CD4-positive, CD25-positive, alpha-beta regulatory T cell (primary cell): ENCODE results near the gene EXOG. TPM values are rescaled to one million over a fixed set of nuclear protein-coding genes. Genes with fewer than 3 reads are reported as not detected.

Experiments
- ATAC-seq, 2 donors: fragments of 150-1000 bp; cut with Tn5 transposase; one replicate each; pipeline ENCODE4 v1.10.0; 2021; ENCODE audit warnings: low read depth in 2 of 2, moderate number of reproducible peaks in 2 of 2, moderate library complexity in 1 of 2
- DNase-seq, 3 donors: peaks; one replicate each; pipeline versions ENCODE4 v3.0.0 to v3.0.0-alpha.2; 2012 to 2022; ENCODE audit warnings: mixed read lengths in 1 of 3
- H3K27ac ChIP-seq: one replicate; pipeline ENCODE4 v1.7.0; 2013; ENCODE audit warnings: mild to moderate bottlenecking, low read length; ENCODE audit not compliant: insufficient read depth, poor library complexity, severe bottlenecking
- H3K27me3 ChIP-seq: one replicate; pipeline ENCODE4 v1.7.0; 2013; ENCODE audit warnings: low read length; ENCODE audit not compliant: control insufficient read depth, insufficient read depth
- H3K36me3 ChIP-seq: one replicate; pipeline ENCODE4 v1.7.0; 2013; ENCODE audit warnings: mild to moderate bottlenecking, low read length, moderate library complexity; ENCODE audit not compliant: control insufficient read depth, insufficient read depth
- H3K4me1 ChIP-seq: 2 replicates; pipeline ENCODE4 v1.7.0; 2013; ENCODE audit warnings: mild to moderate bottlenecking, low read length; ENCODE audit not compliant: insufficient read depth, control insufficient read depth, poor library complexity, severe bottlenecking
- H3K4me3 ChIP-seq: one replicate; pipeline ENCODE4 v1.7.0; 2013; ENCODE audit warnings: low read depth, mild to moderate bottlenecking, low read length, moderate library complexity
- H3K9me3 ChIP-seq, 2 experiments: 1 replicate in 1 of 2; 2 replicates in 1 of 2; pipeline ENCODE4 v1.7.0; 2013; ENCODE audit warnings: low read length in 2 of 2, mild to moderate bottlenecking in 1 of 2, moderate library complexity in 1 of 2; ENCODE audit not compliant: control insufficient read depth in 2 of 2
- H3K27ac Mint-ChIP-seq, 3 donors: one replicate each; pipeline ENCODE4 v1.8.0; 2020 to 2022; ENCODE audit warnings: mild to moderate bottlenecking in 3 of 3, mixed read lengths in 3 of 3, moderate library complexity in 2 of 3
- H3K27me3 Mint-ChIP-seq: one replicate; pipeline ENCODE4 v1.8.0; 2022; ENCODE audit warnings: mild to moderate bottlenecking, mixed read lengths
- H3K36me3 Mint-ChIP-seq: one replicate; pipeline ENCODE4 v1.8.0; 2020; ENCODE audit warnings: mixed read lengths
- H3K4me1 Mint-ChIP-seq, 4 donors: one replicate each; pipeline ENCODE4 v1.8.0; 2020 to 2022; ENCODE audit warnings: mixed read lengths in 4 of 4, mild to moderate bottlenecking in 1 of 4
- H3K4me3 Mint-ChIP-seq, 4 donors: one replicate each; pipeline ENCODE4 v1.8.0; 2020 to 2022; ENCODE audit warnings: mild to moderate bottlenecking in 4 of 4, mixed read lengths in 4 of 4, moderate library complexity in 3 of 4
- H3K9me3 Mint-ChIP-seq, 7 donors: one replicate each; pipeline ENCODE4 v1.8.0; 2020 to 2022; ENCODE audit warnings: mixed read lengths in 7 of 7, mild to moderate bottlenecking in 3 of 7, moderate library complexity in 2 of 7
- polyA plus RNA-seq, 4 donors: library from polyadenylated mRNA; unstranded; fragments of 300-500 nt; fragmentation: Illumina TruSeq; gene quantifications; one replicate each; pipeline ENCODE4 v1.2.3, GENCODE V29; 2021
- total RNA-seq: library from RNA; stranded (reverse); gene quantifications from one replicate; pipeline ENCODE4 v1.2.3, GENCODE V29; 2022

EXOG gene
- total and polyA plus RNA-seq, 5 donors from 2014 or later: 5.9 to 26.0 (median 9.5) TPM

- no peak overlapping the region for H3K4me3 ChIP-seq
- DNase-seq (no peak), ATAC-seq (no peak)
- Mint-ChIP-seq H3K27me3 (peaks cover 10% of the 10 kb centered on the region), H3K4me3 (no peak overlapping the region), H3K4me1 (no peaks in the 10 kb centered on the region), H3K9me3 (peaks cover 0 to 2% (median 0%) of the 10 kb centered on the region in 7 donors), H3K36me3 (no peaks in the 10 kb centered on the region), H3K27ac (peak overlapping the region in 1 of 3 donors; percentile 59)
- no peak overlapping the region for H3K27ac ChIP-seq
- no peaks in the 10 kb centered on the region for H3K4me1 ChIP-seq
- no peaks in the 10 kb centered on the region for H3K36me3 ChIP-seq
- H3K9me3 ChIP-seq: no peaks in the 10 kb centered on the region
- H3K27me3 ChIP-seq: peaks cover 3% of the 10 kb centered on the region
These were observed 60.7 kb downstream of the EXOG start for GRCh38 chr3:38556640-38557358.

GRCh38 chr3:38558864-38559263 is 62.7 kb downstream of the EXOG start:
- no peak for DNase-seq
- ATAC-seq: no peak
- Mint-ChIP-seq H3K4me3 (no peak overlapping the region), H3K9me3 (peaks cover 0 to 1% (median 0%) of the 10 kb centered on the region in 7 donors), H3K36me3 (no peaks in the 10 kb centered on the region), H3K27ac (no peak overlapping the region), H3K27me3 (peaks cover 10% of the 10 kb centered on the region), H3K4me1 (no peaks in the 10 kb centered on the region)
- H3K27me3 ChIP-seq: peaks cover 3% of the 10 kb centered on the region
- no peak overlapping the region for H3K27ac ChIP-seq
- H3K36me3 ChIP-seq: no peaks in the 10 kb centered on the region
- H3K9me3 ChIP-seq: no peaks in the 10 kb centered on the region
- no peaks in the 10 kb centered on the region for H3K4me1 ChIP-seq
- no peak overlapping the region for H3K4me3 ChIP-seq

- Histone ChIP-seq H3K9me3 (no peaks in the 10 kb centered on the region), H3K27ac (no peak overlapping the region), H3K36me3 (no peaks in the 10 kb centered on the region), H3K4me3 (no peak overlapping the region), H3K27me3 (peaks cover 3% of the 10 kb centered on the region), H3K4me1 (no peaks in the 10 kb centered on the region)
- Mint-ChIP-seq H3K4me1 (no peaks in the 10 kb centered on the region), H3K27me3 (peaks cover 10% of the 10 kb centered on the region), H3K4me3 (no peak overlapping the region), H3K9me3 (peaks cover 0 to 1% (median 0%) of the 10 kb centered on the region in 7 donors), H3K36me3 (no peaks in the 10 kb centered on the region), H3K27ac (no peak overlapping the region)
- ATAC-seq: no peak
- no peak for DNase-seq
These were observed 64.1 kb downstream of the EXOG start for GRCh38 chr3:38560284-38560683.

GRCh38 chr3:38560996-38561717 is 65.0 kb downstream of the EXOG start:
- H3K27ac ChIP-seq: no peak overlapping the region
- no peaks in the 10 kb centered on the region for H3K36me3 ChIP-seq
- no peaks in the 10 kb centered on the region for H3K9me3 ChIP-seq
- H3K4me1 ChIP-seq: no peaks in the 10 kb centered on the region
- Mint-ChIP-seq H3K27ac (no peak overlapping the region), H3K4me1 (no peaks in the 10 kb centered on the region), H3K36me3 (no peaks in the 10 kb centered on the region), H3K4me3 (no peak overlapping the region), H3K27me3 (peaks cover 10% of the 10 kb centered on the region), H3K9me3 (peaks cover 0 to 1% (median 0%) of the 10 kb centered on the region in 7 donors)
- ATAC-seq (no peak), DNase-seq (no peak)
- no peak overlapping the region for H3K4me3 ChIP-seq
- peaks cover 3% of the 10 kb centered on the region for H3K27me3 ChIP-seq

GRCh38 chr3:38561746-38562466 is 65.8 kb downstream of the EXOG start:
- H3K9me3 Mint-ChIP-seq: peaks cover 0 to 1% (median 0%) of the 10 kb centered on the region in 7 donors

GRCh38 chr3:38562467-38562925 is 66.4 kb downstream of the EXOG start:
- H3K4me1 ChIP-seq: no peaks in the 10 kb centered on the region
- Mint-ChIP-seq H3K4me3 (no peak overlapping the region), H3K9me3 (peaks cover 0 to 1% (median 0%) of the 10 kb centered on the region in 7 donors), H3K27ac (no peak overlapping the region), H3K4me1 (no peaks in the 10 kb centered on the region), H3K36me3 (no peaks in the 10 kb centered on the region), H3K27me3 (peaks cover 4% of the 10 kb centered on the region)
- H3K4me3 ChIP-seq: no peak overlapping the region
- no peaks in the 10 kb centered on the region for H3K36me3 ChIP-seq
- DNase-seq (no peak), ATAC-seq (no peak)
- peaks cover under 1% of the 10 kb centered on the region for H3K27me3 ChIP-seq
- H3K9me3 ChIP-seq: no peaks in the 10 kb centered on the region
- no peak overlapping the region for H3K27ac ChIP-seq

More at GRCh38 chr3:38561746-38562466, 65.8 kb downstream of the EXOG start:
- no peaks in the 10 kb centered on the region for H3K4me1 Mint-ChIP-seq
- H3K27me3 ChIP-seq: peaks cover 3% of the 10 kb centered on the region
- H3K4me3 ChIP-seq: no peak overlapping the region
- no peak overlapping the region for H3K4me3 Mint-ChIP-seq
- no peaks in the 10 kb centered on the region for H3K4me1 ChIP-seq
- H3K36me3 Mint-ChIP-seq: no peaks in the 10 kb centered on the region
- H3K36me3 ChIP-seq: no peaks in the 10 kb centered on the region
- H3K27ac ChIP-seq: no peak overlapping the region
- H3K27ac Mint-ChIP-seq: no peak overlapping the region
- DNase-seq: no peak
- no peaks in the 10 kb centered on the region for H3K9me3 ChIP-seq
- ATAC-seq: no peak
- peaks cover 5% of the 10 kb centered on the region for H3K27me3 Mint-ChIP-seq

GRCh38 chr3:38563070-38563885 is 67.1 kb downstream of the EXOG start:
- no peak overlapping the region for H3K4me3 ChIP-seq
- no peak for ATAC-seq
- H3K9me3 ChIP-seq: no peaks in the 10 kb centered on the region
- no peaks in the 10 kb centered on the region for H3K27me3 ChIP-seq
- no peak overlapping the region for H3K27ac ChIP-seq
- Mint-ChIP-seq H3K4me1 (no peaks in the 10 kb centered on the region), H3K27ac (no peak overlapping the region), H3K27me3 (peaks cover 4% of the 10 kb centered on the region), H3K4me3 (no peak overlapping the region), H3K36me3 (no peaks in the 10 kb centered on the region), H3K9me3 (peaks cover 0 to 1% (median 0%) of the 10 kb centered on the region in 7 donors)
- DNase-seq: no peak
- H3K4me1 ChIP-seq: no peaks in the 10 kb centered on the region
- no peaks in the 10 kb centered on the region for H3K36me3 ChIP-seq
